HG03439 (cell line): ENCODE measurements around the gene COL5A1.

Experiments
- ATAC-seq: cut with Tn5 transposase; IDR thresholded peaks from one replicate; pipeline ENCODE4 v1.9.1; 2021; ENCODE audit warnings: mild to moderate bottlenecking, moderate library complexity; ENCODE audit not compliant: unreplicated experiment

The COL5A1 gene

GRCh38 chr9:134606951-134607731, 34.5 kb upstream of the COL5A1 start:
- no peak for ATAC-seq

DNA sequence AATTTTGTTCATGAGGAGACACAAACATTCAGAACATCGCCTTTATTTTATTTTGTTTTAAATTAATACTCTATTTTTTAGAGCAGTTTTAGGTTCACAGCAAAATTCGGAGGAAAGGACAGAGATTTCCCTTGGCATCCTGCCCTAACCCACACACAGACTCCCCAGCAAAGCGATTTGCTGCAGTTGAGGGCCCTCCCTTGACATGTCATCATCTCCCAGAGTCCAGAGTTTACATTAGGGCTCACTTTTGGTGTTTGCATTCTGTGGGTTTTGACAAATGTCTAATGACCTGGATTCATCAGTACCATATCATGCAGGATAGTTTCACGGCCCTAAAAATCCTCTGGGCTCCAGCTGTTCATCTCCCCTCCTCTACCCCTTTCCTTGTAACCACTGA, 33.6 kb upstream of the COL5A1 start:
- ATAC-seq = no peak

DNA sequence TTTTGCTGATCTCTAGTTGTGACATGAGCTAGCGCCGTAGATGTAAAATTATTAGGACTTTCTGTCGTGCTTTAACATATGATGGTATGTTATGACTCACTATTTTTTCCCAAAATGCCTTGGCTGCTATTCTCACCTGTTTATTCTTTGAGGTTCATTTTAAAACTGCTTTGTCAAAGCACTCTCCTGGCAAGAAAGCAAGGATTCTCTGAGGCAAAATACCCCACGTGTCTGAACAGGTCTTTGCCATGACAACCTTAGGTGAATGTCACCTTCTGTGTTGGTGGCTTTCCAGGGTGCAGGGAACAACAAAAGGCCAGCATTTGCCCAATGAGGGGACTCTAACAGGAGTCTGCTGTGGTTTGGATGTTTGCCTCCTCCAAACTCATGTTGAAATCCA, 30.6 kb upstream of the COL5A1 start:
- ATAC-seq = no peak

DNA sequence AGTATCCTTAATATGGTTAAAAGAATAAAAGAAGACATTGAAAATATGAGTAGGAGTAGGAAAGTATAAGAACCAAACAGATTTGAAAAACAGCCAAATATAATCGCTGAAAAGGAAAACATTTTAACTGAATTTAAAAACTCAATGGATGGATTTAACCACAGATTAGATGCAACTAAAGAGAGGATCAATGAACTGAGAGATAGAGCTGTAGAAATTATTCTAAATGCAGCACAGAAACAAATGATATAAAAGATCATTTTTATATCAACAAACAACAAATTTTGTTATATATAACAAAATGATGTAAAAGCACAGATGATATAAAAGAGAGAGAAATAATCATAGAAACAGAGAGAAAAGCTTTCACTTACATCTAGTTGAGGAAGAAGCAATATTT, 29.3 kb upstream of the COL5A1 start:
- no peak for ATAC-seq

DNA sequence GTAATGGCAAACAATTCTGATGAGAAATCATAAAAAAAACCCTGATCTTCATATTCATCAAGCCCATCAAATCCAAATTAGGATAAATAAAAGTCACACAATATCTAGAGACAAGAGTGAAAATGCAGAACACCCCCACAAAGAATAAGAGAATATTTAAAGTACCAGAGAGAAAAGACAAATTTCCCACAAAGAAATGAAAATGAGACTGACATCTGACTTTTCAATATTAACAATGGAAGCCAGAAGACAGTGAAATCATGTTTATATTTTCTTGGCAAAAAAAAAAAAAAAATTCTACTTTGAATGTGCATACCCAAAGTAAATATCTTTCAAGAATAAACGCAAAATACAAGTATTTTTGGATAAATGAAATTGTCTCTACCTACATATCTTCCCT, 28.9 kb upstream of the COL5A1 start:
- ATAC-seq = no peak

GRCh38 chr9:134614256-134614655, 27.3 kb upstream of the COL5A1 start:
- no peak for ATAC-seq

DNA sequence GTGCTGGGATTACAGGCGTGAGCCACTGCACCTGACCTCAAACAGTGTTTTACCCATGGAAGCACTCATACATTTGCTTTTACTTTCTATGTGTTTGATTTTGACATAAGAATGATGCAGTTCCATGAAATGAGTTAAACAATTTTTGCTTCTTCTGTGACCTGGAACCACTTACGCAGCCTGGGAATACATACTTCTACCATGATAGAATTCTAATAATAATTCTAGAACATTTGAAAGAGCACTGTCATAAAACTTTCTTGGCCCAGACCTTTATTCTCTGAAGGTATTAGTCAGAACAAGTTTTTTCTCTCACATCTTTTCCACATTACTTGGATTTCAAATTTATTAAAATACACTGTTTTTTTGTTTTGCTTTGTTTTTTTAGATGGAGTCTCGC, 25.3 kb upstream of the COL5A1 start:
- ATAC-seq = no peak

DNA sequence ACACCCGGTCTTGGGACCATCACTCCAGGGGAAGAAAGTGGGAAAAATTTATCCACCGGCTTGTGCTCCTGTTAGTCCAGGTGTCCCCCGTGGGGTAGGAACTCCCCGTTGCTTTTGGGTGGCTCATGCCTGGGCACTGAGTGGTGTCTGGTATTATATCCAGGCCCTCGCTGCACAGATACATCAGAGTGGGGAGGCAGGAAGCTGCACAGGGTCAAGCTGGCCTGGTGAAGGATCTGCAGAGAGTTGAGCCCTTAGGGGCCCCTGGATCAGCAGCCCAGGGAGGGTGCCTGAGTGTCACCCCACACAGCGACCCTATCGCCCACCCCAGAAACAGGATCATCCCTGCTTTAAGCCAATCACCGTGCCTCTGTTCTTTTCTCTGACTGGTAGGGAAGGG, 24.4 kb upstream of the COL5A1 start:
- no peak for ATAC-seq

GRCh38 chr9:134617836-134618162, 23.8 kb upstream of the COL5A1 start:
- ATAC-seq = no peak

- no peak for ATAC-seq
Observed at GRCh38 chr9:134618163-134618832, 23.3 kb upstream of the COL5A1 start.

DNA sequence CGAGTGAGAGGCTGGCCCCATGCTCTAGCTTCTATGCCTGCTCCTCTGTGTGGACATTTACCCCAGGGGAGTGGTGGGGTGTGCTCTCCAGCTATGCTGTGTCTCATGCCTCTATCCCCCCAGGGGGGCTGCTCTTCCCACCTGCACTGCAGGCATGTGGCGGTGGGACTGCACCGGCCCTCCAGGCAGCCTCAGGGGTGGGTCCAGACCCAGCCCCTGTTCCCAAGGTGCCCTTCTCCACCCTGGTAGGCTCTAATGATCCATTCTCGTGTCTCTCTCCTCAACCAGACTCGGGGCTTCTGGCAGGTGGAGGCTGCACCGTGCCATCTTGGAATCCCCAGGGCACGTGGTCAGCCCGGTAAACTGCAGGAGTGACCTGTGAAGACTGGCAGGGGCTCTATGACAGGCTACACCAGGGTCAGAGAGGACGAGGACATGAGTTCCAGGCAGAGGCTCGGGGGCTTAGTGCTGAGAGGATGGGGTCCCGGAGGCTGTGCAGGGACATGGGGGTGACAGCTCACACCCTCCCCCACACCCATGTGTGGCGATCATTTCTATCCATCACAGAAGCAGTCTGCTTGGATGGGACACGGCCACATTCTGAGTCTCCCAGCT, 22.7 kb upstream of the COL5A1 start:
- ATAC-seq = no peak

GRCh38 chr9:134619448-134619982, 22.1 kb upstream of the COL5A1 start:
- ATAC-seq = no peak

DNA sequence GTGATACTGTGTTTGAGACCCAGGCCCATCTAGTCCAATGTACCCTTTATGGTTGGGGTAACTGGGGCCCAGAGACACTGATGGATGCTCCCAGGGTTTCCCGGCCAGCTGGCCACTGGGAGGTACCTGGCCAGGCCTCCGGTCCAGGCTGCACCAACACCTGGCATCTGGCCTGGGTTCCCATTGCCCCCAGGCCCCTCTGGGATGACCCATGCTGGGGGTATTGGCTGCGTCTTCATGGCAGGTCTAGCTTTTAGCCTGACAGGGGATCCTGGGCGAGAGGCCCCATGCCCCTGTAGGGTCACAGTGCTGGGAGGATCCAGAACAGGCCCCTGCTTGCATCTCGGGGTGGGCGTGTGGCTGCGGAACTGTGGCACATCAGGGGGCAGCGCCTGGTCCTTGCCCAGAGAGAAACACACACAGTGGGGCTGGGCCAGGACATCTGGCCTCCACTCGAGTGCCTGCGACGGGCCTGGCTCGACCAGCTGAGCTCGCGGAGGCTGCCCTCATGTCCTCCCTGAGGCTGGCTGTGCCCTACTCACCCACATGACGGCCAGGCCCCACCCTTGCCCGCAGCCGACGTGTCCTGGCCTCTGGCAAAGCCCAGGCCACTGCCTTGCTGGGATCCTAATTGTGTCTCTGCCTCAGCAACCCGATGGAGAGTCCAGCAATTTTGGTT, 21.5 kb upstream of the COL5A1 start:
- no peak for ATAC-seq

DNA sequence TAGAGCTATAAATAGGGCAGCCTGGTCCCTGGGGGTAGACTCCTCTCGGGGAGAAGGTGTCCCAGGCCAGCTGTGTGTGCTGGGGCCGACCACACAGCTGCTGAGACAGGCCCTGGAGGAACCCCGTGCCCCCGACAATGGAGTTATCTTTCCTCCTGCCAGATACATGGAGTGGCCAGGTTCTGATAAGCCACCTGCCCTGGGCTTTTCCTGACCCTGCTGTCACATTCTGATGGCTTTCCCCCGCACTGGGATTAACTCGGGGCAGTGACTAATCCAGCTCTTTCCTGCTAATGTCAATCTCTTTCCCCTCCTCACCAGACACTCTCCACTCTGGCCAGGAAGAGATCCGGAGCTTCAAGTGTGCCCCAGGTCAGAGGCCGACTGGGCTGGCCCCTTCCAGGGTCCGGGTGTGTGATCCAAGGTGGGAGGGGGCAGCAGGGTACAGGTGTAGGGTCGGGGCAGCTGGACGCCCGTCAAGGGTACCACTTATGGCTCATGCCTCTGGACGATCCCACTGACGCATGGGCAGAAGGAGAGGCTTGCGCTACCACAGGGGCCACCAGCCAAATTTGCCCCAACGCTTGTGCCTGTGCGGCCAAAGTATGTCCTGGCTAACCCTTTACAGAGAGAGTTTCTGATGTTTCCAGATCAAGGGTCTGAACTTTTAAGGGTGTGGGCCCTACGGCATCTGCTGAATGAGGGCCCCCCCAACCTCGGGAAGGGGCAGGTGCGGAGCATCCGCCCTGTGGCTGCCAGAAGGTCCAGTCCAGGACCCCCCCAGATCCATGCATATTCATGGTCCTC, 20.6 kb upstream of the COL5A1 start:
- no peak for ATAC-seq

GRCh38 chr9:134621558-134622110, 20.0 kb upstream of the COL5A1 start:
- ATAC-seq = no peak

GRCh38 chr9:134622896-134623257, 18.7 kb upstream of the COL5A1 start:
- ATAC-seq = no peak

- ATAC-seq = no peak
Observed at GRCh38 chr9:134623258-134624066, 18.1 kb upstream of the COL5A1 start.

DNA sequence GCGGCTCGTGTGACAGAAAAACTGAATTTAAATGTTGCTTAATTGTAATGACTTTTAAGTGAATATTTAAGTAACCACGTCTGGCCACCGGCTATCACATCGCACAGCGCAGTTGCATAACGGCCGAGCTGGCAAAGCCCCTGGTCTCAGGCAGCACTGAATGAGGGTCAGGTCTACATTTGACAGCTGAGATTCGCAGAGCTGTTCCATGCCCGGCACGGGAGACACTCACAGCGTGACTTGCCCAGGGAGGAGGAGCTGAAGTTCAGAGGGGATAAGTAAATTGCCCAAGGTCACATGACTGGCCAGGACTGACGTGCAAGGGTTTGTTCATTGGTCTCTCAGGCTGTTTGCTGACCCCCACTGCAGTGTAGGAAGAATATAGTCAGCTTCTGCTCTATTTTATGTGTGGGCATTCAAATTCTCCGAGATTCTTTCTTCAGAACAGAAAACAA, 17.4 kb upstream of the COL5A1 start:
- no peak for ATAC-seq

DNA sequence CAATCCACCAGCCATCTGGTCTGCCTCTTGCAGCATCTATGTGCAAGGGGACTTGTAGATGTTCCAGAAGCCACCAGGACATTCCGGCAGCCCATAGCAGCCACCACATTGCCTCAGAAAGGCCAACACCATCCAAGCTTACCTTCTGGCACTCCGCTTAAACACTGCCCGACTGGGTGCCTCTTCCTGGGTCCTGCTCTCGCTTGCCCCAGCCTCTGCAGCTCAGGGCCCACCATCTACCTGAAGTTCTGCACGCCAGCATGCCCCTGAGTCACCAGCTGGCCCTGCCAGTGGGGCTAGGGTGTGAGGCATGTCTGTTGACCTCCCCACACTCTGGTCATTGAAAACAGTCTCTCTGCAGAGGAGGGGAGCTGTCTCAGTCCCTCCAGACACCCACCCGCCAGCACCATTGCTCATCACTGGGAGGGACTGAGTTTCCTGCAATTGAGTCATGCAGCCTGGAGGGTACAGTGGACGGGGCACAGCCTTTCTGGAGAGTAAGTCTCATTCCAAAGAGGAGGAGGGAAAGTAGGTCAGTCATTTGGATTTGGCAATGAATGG, 16.9 kb upstream of the COL5A1 start:
- no peak for ATAC-seq
